Peyer's patch (tissue), 4 donors: ENCODE results near the gene EML1.

Experiments
- CTCF ChIP-seq, 6 experiments: fragments of 450-650 bp in 4 of 6; fragments of 200-600 bp in 2 of 6; sonication (generic) in 1 of 6; IDR thresholded peaks; one replicate each; pipeline ENCODE4 v1.5.1; 2017 to 2019; ENCODE audit warnings: antibody characterized with exemption in 6 of 6, mild to moderate bottlenecking in 3 of 6, moderate library complexity in 1 of 6
- POLR2A ChIP-seq, 2 donors: fragments of 450-650 bp; IDR thresholded peaks; one replicate each; pipeline ENCODE4 v1.5.1; 2017; ENCODE audit warnings: antibody characterized with exemption in 2 of 2, mild to moderate bottlenecking in 2 of 2, moderate library complexity in 2 of 2

- peak; percentile 77 to 97 (median 88) for TF ChIP-seq CTCF (IDR thresholded peaks at IDR 0.05)
- TF ChIP-seq POLR2A (IDR thresholded peaks at IDR 0.05): no peak
These were observed 189.5 kb downstream of the EML1 start for GRCh38 chr14:99982537-99983250.
